ENCODE results near the gene SHB. TPM values are rescaled to one million over a fixed set of nuclear protein-coding genes. Genes with fewer than 3 reads are reported as not detected.

SHB gene
- total RNA-seq, 1 donor from 2014 or later, result 13.3 TPM

- no peak for DNase-seq (ENCODE audit: low read depth)
These were observed 126.2 kb downstream of the SHB start for GRCh38 chr9:37942621-37943344.

GRCh38 chr9:37941253-37941652 is 127.8 kb downstream of the SHB start:
- no peak for DNase-seq (ENCODE audit: low read depth)

GRCh38 chr9:37939575-37940095 is 129.4 kb downstream of the SHB start:
- no peak for DNase-seq (ENCODE audit: low read depth)

- peak; percentile 48 for DNase-seq (ENCODE audit: low read depth)
These were observed 130.7 kb downstream of the SHB start for GRCh38 chr9:37938121-37938891.

GRCh38 chr9:37937366-37937765 is 131.7 kb downstream of the SHB start:
- DNase-seq (ENCODE audit: low read depth), result no peak

GRCh38 chr9:37936965-37937364 is 132.1 kb downstream of the SHB start:
- DNase-seq (ENCODE audit: low read depth), result peak; percentile 63

- no peak for DNase-seq (ENCODE audit: low read depth)
These were observed 132.7 kb downstream of the SHB start for GRCh38 chr9:37936376-37936775.

- no peak for DNase-seq (ENCODE audit: low read depth)
These were observed 133.9 kb downstream of the SHB start for GRCh38 chr9:37935096-37935495.

GRCh38 chr9:37931592-37931991 is 137.4 kb downstream of the SHB start:
- DNase-seq (ENCODE audit: low read depth), result no peak

- no peak for DNase-seq (ENCODE audit: low read depth)
These were observed 139.6 kb downstream of the SHB start for GRCh38 chr9:37929441-37929895.

GRCh38 chr9:37928552-37929430 is 140.2 kb downstream of the SHB start:
- no peak for DNase-seq (ENCODE audit: low read depth)

- no peak for DNase-seq (ENCODE audit: low read depth)
These were observed 141.2 kb downstream of the SHB start for GRCh38 chr9:37927601-37928551.

GRCh38 chr9:37927132-37927531 is 141.9 kb downstream of the SHB start:
- no peak for DNase-seq (ENCODE audit: low read depth)

- DNase-seq (ENCODE audit: low read depth), result no peak
These were observed 142.3 kb downstream of the SHB start for GRCh38 chr9:37926737-37927118.

- DNase-seq (ENCODE audit: low read depth), result no peak
These were observed 143.0 kb downstream of the SHB start for GRCh38 chr9:37925786-37926736.

GRCh38 chr9:37925006-37925405 is 144.0 kb downstream of the SHB start:
- DNase-seq (ENCODE audit: low read depth), result no peak

GRCh38 chr9:37924538-37924937 is 144.5 kb downstream of the SHB start:
- DNase-seq (ENCODE audit: low read depth), result no peak

- DNase-seq (ENCODE audit: low read depth), result no peak
These were observed 145.1 kb downstream of the SHB start for GRCh38 chr9:37923796-37924427.

Data from myocyte (in vitro differentiated cells).